Upper lobe of left lung (tissue), 6 donors: ENCODE data around the gene ZNF500. TPM values are rescaled to one million over a fixed set of nuclear protein-coding genes. Genes with fewer than 3 reads are reported as not detected.
A peak's percentile ranks its signal among the peaks of the same experiment; 100 is the strongest.

ENCODE experiments used
- ATAC-seq, 2 donors: fragments of 200-7000 bp; cut with Tn5 transposase; one replicate each; pipeline ENCODE4 v1.9.1; 2022; ENCODE audit warnings: mild to moderate bottlenecking in 2 of 2, moderate library complexity in 2 of 2; ENCODE audit not compliant: low FRiP score in 2 of 2
- DNase-seq, 2 donors: peaks; one replicate each; pipeline ENCODE4 v3.0.0-alpha.2; 2019 to 2020
- H3K27ac ChIP-seq, 4 donors: fragments of 200-600 bp; sonication (generic); one replicate each; pipeline ENCODE4 v1.5.1; 2016 to 2019
- H3K27me3 ChIP-seq, 4 donors: fragments of 200-600 bp; sonication (generic); one replicate each; pipeline ENCODE4 v1.5.1; 2017 to 2019
- H3K36me3 ChIP-seq, 4 donors: fragments of 200-600 bp; sonication (generic); one replicate each; pipeline ENCODE4 v1.5.1; 2016 to 2019
- H3K4me1 ChIP-seq, 4 donors: fragments of 200-600 bp; sonication (generic); one replicate each; pipeline ENCODE4 v1.5.1; 2018 to 2019
- H3K4me3 ChIP-seq, 4 donors: fragments of 200-600 bp; sonication (generic); one replicate each; pipeline ENCODE4 v1.5.1; 2017 to 2019; ENCODE audit warnings: mild to moderate bottlenecking in 2 of 4, moderate library complexity in 1 of 4
- H3K9me3 ChIP-seq, 4 donors: fragments of 200-600 bp; sonication (generic); one replicate each; pipeline ENCODE4 v1.5.1; 2018 to 2019
- EP300 ChIP-seq, 4 donors: sonication (generic); formaldehyde crosslinking; IDR thresholded peaks; one replicate each; pipeline ENCODE4 v1.5.1; 2017; ENCODE audit warnings: antibody characterized with exemption in 4 of 4, control low read depth in 2 of 4
- POLR2A ChIP-seq, 4 donors: fragments of 450-650 bp; IDR thresholded peaks; one replicate each; pipeline ENCODE4 v1.5.1; 2016 to 2017; ENCODE audit warnings: antibody characterized with exemption in 4 of 4, mild to moderate bottlenecking in 2 of 4
- POLR2AphosphoS5 ChIP-seq, 2 donors: sonication (generic); formaldehyde crosslinking; IDR thresholded peaks; one replicate each; pipeline ENCODE4 v1.5.1; 2017; ENCODE audit warnings: antibody characterized with exemption in 2 of 2
- WGBS, 2 donors: methylation state at CpG; one replicate each; pipeline ENCODE4 v1.1.5; 2017 to 2018; 5-methylcytosine and 5-hydroxymethylcytosine counted together
- total RNA-seq, 6 donors: library from RNA; depleted of rRNA in 4 of 6; stranded (reverse); fragments of >200 nt in 4 of 6; gene quantifications; one replicate each; pipeline versions ENCODE4 v1.1.0 to v1.2.1, GENCODE V29; 2016 to 2021
- TF ChIP-seq, protein P1 (sequence below), 6 experiments: fragments of 450-650 bp in 4 of 6; fragments of 200-600 bp in 2 of 6; sonication (generic) in 2 of 6; IDR thresholded peaks; one replicate each; pipeline ENCODE4 v1.5.1; 2016 to 2019; ENCODE audit warnings: antibody characterized with exemption in 6 of 6
- donor health status: DM: no; HTN: no; CAD: no; lungs with moderate emphysema.
- donor health status: DM: no; HTN: yes; CAD: no; lungs with severe emphysema.

The ZNF500 gene
- total RNA-seq, 6 donors from 2014 or later = 10.1 to 17.5 (median 13.2) TPM

DNA sequence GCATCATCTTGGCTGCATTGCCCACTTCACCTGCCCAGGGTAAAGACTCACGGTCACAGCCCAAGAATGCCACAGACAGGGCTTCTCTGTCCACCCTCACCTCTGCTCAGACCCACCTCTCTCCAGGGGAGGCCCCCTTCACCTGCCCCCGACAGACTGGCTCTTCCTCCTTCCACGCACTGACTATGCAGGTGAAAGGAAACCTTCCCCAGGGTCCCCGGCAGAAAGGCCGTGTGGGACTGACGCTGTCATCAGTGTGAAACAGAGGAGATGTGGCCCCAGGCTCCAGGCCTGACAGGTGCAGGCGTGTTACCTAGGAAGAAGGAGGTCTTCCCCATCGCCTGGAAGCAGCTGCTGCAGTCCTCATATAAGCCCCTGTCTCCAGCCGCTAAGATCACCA, 44.8 kb upstream of the ZNF500 start:
- H3K27me3 ChIP-seq = no peaks in the 10 kb centered on the region
- no peak for TF ChIP-seq POLR2AphosphoS5 (IDR thresholded peaks at IDR 0.05)
- no peak for TF ChIP-seq EP300 (IDR thresholded peaks at IDR 0.05)
- TF ChIP-seq, protein P1, sequence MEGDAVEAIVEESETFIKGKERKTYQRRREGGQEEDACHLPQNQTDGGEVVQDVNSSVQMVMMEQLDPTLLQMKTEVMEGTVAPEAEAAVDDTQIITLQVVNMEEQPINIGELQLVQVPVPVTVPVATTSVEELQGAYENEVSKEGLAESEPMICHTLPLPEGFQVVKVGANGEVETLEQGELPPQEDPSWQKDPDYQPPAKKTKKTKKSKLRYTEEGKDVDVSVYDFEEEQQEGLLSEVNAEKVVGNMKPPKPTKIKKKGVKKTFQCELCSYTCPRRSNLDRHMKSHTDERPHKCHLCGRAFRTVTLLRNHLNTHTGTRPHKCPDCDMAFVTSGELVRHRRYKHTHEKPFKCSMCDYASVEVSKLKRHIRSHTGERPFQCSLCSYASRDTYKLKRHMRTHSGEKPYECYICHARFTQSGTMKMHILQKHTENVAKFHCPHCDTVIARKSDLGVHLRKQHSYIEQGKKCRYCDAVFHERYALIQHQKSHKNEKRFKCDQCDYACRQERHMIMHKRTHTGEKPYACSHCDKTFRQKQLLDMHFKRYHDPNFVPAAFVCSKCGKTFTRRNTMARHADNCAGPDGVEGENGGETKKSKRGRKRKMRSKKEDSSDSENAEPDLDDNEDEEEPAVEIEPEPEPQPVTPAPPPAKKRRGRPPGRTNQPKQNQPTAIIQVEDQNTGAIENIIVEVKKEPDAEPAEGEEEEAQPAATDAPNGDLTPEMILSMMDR (IDR thresholded peaks at IDR 0.05) = no peak
- TF ChIP-seq POLR2A (IDR thresholded peaks at IDR 0.05) = no peak
- no peaks in the 10 kb centered on the region for H3K9me3 ChIP-seq
- peaks cover 28 to 96% (median 82%) of the 10 kb centered on the region in 4 donors for H3K36me3 ChIP-seq
- ATAC-seq (peak; percentile 38 to 41), DNase-seq (no peak)
- no peak overlapping the region for H3K27ac ChIP-seq
- no peaks in the 10 kb centered on the region for H3K4me1 ChIP-seq
- H3K4me3 ChIP-seq = no peak overlapping the region
- WGBS, 2 donors = 93% methylated on average over 4 to 9 of the region's 9 CpGs

DNA sequence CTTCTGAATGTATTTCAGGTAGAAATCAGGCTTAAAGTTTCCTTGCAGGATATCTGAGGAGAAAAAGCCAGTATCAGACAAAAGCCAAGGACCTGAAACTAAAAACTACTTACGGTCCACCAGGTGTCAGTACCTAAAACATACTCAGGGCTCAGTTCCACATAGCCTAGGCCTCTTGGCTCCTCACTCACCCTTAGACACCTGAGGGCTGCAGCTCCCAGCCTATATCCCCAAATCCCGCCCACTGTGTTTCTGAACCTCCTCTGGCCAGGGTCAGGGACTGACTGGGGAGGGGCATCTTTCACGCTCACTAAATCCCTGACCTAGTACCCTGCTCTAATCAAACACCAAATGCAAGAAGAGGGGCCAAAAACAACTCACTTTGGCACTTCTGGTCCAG, 44.3 kb upstream of the ZNF500 start:
- TF ChIP-seq, protein P1 (IDR thresholded peaks at IDR 0.05) = no peak
- TF ChIP-seq POLR2A (IDR thresholded peaks at IDR 0.05) = no peak
- TF ChIP-seq EP300 (IDR thresholded peaks at IDR 0.05) = no peak
- TF ChIP-seq POLR2AphosphoS5 (IDR thresholded peaks at IDR 0.05) = no peak
- Histone ChIP-seq H3K4me1 (no peaks in the 10 kb centered on the region), H3K27ac (no peak overlapping the region), H3K36me3 (peaks cover 25 to 96% (median 79%) of the 10 kb centered on the region in 4 donors), H3K9me3 (no peaks in the 10 kb centered on the region), H3K27me3 (no peaks in the 10 kb centered on the region), H3K4me3 (no peak overlapping the region)
- peak in 1 of 2 donors; percentile 44 for ATAC-seq
- no peak for DNase-seq
- WGBS, 2 donors = 92 to 97% methylated on average over 3 of the region's 3 CpGs

DNA sequence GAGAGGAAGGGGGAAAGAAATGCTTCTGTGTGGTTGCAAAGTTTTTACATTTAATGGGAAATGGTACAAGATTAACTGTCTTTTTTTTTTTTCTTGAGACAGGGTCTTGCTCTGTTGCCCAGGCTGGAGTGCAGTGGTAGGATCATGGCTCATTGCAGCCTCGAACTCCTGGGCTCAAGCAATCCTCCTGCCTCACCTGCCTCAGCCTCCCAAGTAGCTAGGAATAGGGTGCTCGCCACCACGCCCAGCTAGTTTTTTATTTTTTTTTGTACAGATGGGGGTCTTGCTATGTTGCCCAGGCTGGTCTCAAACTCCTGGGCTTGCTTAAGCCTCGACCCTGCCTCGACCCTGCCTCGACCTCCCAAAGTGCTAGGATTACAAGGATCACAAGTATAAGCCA, 39.3 kb upstream of the ZNF500 start:
- no peaks in the 10 kb centered on the region for H3K9me3 ChIP-seq
- H3K36me3 ChIP-seq = peaks cover 3 to 67% (median 56%) of the 10 kb centered on the region in 4 donors
- no peak for TF ChIP-seq POLR2AphosphoS5 (IDR thresholded peaks at IDR 0.05)
- no peak for TF ChIP-seq POLR2A (IDR thresholded peaks at IDR 0.05)
- no peak for TF ChIP-seq EP300 (IDR thresholded peaks at IDR 0.05)
- TF ChIP-seq, protein P1 (IDR thresholded peaks at IDR 0.05) = no peak
- no peak overlapping the region for H3K4me3 ChIP-seq
- no peak for ATAC-seq
- no peak overlapping the region for H3K27ac ChIP-seq
- peaks cover 10 to 22% (median 13%) of the 10 kb centered on the region in 4 donors for H3K4me1 ChIP-seq
- no peak for DNase-seq
- WGBS, 2 donors = 94 to 95% methylated on average over 6 of the region's 6 CpGs
- H3K27me3 ChIP-seq = no peaks in the 10 kb centered on the region

DNA sequence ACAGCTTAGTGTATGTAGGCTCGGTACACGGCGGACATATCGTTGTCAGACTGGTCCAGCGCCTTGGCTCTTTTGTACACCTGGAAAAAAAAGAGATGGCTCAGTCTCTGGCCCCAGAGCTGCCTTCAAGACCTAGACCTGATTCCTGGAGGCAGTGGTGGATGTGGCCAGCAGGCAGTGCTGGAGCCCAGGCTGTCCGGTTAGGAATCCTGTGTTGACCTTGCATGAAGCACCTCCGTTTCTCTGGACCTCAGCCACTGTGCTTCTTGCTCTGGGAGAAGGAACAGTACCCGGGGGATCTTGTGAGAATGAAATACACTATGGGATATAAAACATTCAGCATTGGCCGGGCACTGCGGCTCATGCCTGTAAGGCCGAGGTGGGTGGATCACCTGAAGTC, 38.3 kb upstream of the ZNF500 start:
- 87% methylated on average over 11 of the region's 11 CpGs for WGBS, 2 donors
- Histone ChIP-seq H3K4me1 (peaks cover 15 to 33% (median 23%) of the 10 kb centered on the region in 4 donors), H3K4me3 (no peak overlapping the region), H3K36me3 (peaks cover 3 to 56% (median 48%) of the 10 kb centered on the region in 4 donors), H3K9me3 (no peaks in the 10 kb centered on the region), H3K27ac (no peak overlapping the region), H3K27me3 (no peaks in the 10 kb centered on the region)
- TF ChIP-seq POLR2A (IDR thresholded peaks at IDR 0.05) (no peak), EP300 (IDR thresholded peaks at IDR 0.05) (no peak), POLR2AphosphoS5 (IDR thresholded peaks at IDR 0.05) (no peak)
- TF ChIP-seq, protein P1 (IDR thresholded peaks at IDR 0.05) = no peak
- DNase-seq (no peak), ATAC-seq (no peak)
